T-helper 1 cell (primary cell): ENCODE data around the gene SUGCT.
"Not testable (repeated sequence)": the region's sequence is repeated elsewhere in the genome, so short reads cannot be mapped to it uniquely, and the experiment has no call there.

ENCODE experiments used
- DNase-seq, 5 donors: peaks; one replicate each; pipeline ENCODE4 v3.0.0-alpha.2; 2012 to 2020
- total RNA-seq, 4 donors: gene quantifications; one replicate each; lab custom pipeline; 2026; lab: John Stamatoyannopoulos, UW

SUGCT gene
- 1.8 to 2.1 (median 2.0) reads per million in 4 donors for total RNA-seq

GRCh38 chr7:40134428-40135316 lies at the start of gene SUGCT, which contains the start of gene MPLKIP:
TSS of gene SUGCT (plus strand) at chr7:40135005.
TSS of gene MPLKIP (minus strand) at chr7:40134622. CDS start at chr7:40134567, 55 bp downstream.
- DNase-seq = peak; percentile 64 to 86 (median 81)

- no peak for DNase-seq
These were observed 42.6 kb upstream of the SUGCT start for GRCh38 chr7:40092182-40092581.

GRCh38 chr7:40093631-40094350 lies 41.0 kb upstream of the SUGCT start:
- DNase-seq = no peak

- DNase-seq = no peak
These were observed 39.6 kb upstream of the SUGCT start for GRCh38 chr7:40095230-40095629.

- DNase-seq = no peak
These were observed 39.0 kb upstream of the SUGCT start for GRCh38 chr7:40095695-40096327.

GRCh38 chr7:40097728-40098127 lies 37.1 kb upstream of the SUGCT start:
- DNase-seq = no peak

GRCh38 chr7:40098810-40099209 lies 36.0 kb upstream of the SUGCT start:
- no peak for DNase-seq

- no peak for DNase-seq
These were observed 35.0 kb upstream of the SUGCT start for GRCh38 chr7:40099837-40100236.

GRCh38 chr7:40101201-40101600 lies 33.6 kb upstream of the SUGCT start:
- no peak for DNase-seq

GRCh38 chr7:40102897-40103296 lies 31.9 kb upstream of the SUGCT start:
- DNase-seq = no peak

- DNase-seq = no peak
These were observed 28.8 kb upstream of the SUGCT start for GRCh38 chr7:40105879-40106473.

- no peak for DNase-seq
These were observed 18.9 kb upstream of the SUGCT start for GRCh38 chr7:40115936-40116335.

- DNase-seq = not testable (repeated sequence)
These were observed 17.6 kb upstream of the SUGCT start for GRCh38 chr7:40117199-40117598.

GRCh38 chr7:40118201-40118600 lies 16.6 kb upstream of the SUGCT start:
- DNase-seq = not testable (repeated sequence)

GRCh38 chr7:40120020-40120419 lies 14.8 kb upstream of the SUGCT start:
- DNase-seq = no peak

GRCh38 chr7:40122100-40122939 lies 12.5 kb upstream of the SUGCT start:
- DNase-seq = not testable (repeated sequence)

- no peak for DNase-seq
These were observed 11.9 kb upstream of the SUGCT start for GRCh38 chr7:40122940-40123254.

- DNase-seq = no peak
These were observed 1.0 kb upstream of the SUGCT start for GRCh38 chr7:40133561-40134427.

- DNase-seq = no peak
These were observed 459 bp downstream of the SUGCT start for GRCh38 chr7:40135317-40135610.

GRCh38 chr7:40137563-40137962 lies 2.8 kb downstream of the SUGCT start:
- no peak for DNase-seq

GRCh38 chr7:40138973-40139372 lies 4.2 kb downstream of the SUGCT start:
- DNase-seq = no peak
